Calu3 (cell line): ENCODE measurements around the gene L3MBTL1. TPM values are rescaled to one million over a fixed set of nuclear protein-coding genes. Genes with fewer than 3 reads are reported as not detected.
A peak's percentile ranks its signal among the peaks of the same experiment; 100 is the strongest.

ENCODE experiments used
- BruUV-seq: library from RNA; stranded (reverse); fragments of 400-500 nt; replicated peaks from 2 replicates; lab custom pipeline; 2021; lab: Mats Ljungman, UMichigan
- CTCF ChIA-PET: fragments of 300-600 bp; sonication (Branson Sonifier 250); formaldehyde crosslinking; loops from one replicate; lab custom pipeline; 2022; ENCODE audit warnings: antibody characterized with exemption; lab: Charles Lee
- DNase-seq: peaks from one replicate; pipeline ENCODE4 v3.0.0; 2022
- H3K27ac Mint-ChIP-seq: one replicate; pipeline ENCODE4 v1.8.0; 2022; ENCODE audit warnings: mixed read lengths; ENCODE audit not compliant: unreplicated experiment
- H3K27me3 Mint-ChIP-seq: one replicate; pipeline ENCODE4 v1.8.0; 2022; ENCODE audit warnings: mixed read lengths; ENCODE audit not compliant: unreplicated experiment
- H3K36me3 Mint-ChIP-seq: one replicate; pipeline ENCODE4 v1.8.0; 2022; ENCODE audit warnings: mild to moderate bottlenecking, moderate library complexity, mixed read lengths; ENCODE audit not compliant: insufficient read depth, unreplicated experiment
- H3K4me1 Mint-ChIP-seq: one replicate; pipeline ENCODE4 v1.8.0; 2022; ENCODE audit warnings: mild to moderate bottlenecking, low read depth, mixed read lengths; ENCODE audit not compliant: unreplicated experiment
- H3K4me3 Mint-ChIP-seq: one replicate; pipeline ENCODE4 v1.8.0; 2022; ENCODE audit warnings: mild to moderate bottlenecking, low read depth, moderate library complexity, mixed read lengths; ENCODE audit not compliant: unreplicated experiment
- H3K9me3 Mint-ChIP-seq: one replicate; pipeline ENCODE4 v1.8.0; 2022; ENCODE audit warnings: low read depth, mixed read lengths; ENCODE audit not compliant: unreplicated experiment
- intact Hi-C: fragments of 100-400 bp; cut with micrococcal nuclease; formaldehyde crosslinking; loops from one replicate; pipeline ENCODE4 v1.10.0; 2022; ENCODE audit not compliant: unreplicated experiment
- total RNA-seq: library from RNA; stranded (reverse); gene quantifications from 2 replicates; pipeline ENCODE4 v1.2.3, GENCODE V29; 2022
- TF ChIP-seq, protein P1 (sequence below): fragments of 200-600 bp; IDR thresholded peaks from one replicate; pipeline ENCODE4 v1.8.0; 2022; ENCODE audit warnings: antibody characterized with exemption; ENCODE audit not compliant: unreplicated experiment

The L3MBTL1 gene
- total RNA-seq, 1 experiment from 2014 or later = 42.3 TPM

DNA sequence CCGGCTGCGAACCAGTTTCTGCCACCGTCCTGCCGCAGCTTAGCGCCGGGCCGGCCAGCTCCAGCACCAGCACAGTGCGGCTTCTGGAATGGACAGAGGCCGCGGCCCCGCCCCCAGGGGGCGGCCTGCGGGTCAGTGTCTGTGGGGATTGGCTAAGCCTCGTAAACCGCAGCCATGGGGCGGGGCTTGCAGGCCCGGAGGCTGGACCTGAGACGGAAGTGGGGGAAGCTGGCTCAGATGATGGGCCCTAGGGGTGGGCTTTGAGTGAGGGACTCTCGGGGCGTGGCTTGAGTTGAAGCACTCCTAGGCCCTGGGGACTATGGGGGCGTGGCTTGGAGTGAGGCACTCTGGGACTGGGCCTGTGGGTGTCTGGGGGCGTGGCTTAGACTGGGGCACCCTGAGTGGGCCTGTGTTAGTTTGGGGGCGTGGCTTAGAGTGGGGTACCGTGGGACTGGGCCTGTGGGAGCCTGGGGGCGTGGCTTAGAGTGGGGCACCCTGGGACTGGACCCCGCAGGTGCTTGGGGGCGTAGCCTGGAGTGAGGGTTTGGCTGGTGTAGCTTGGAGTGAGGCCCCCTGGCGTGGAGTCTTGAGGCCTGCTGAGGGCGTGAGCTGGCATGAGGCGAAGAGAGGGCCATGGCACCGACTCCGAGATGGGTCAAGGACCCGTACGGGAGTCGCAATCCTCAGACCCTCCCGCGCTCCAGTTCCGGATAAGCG lies 6.6 kb downstream of the L3MBTL1 start:
- TF ChIP-seq, protein P1, sequence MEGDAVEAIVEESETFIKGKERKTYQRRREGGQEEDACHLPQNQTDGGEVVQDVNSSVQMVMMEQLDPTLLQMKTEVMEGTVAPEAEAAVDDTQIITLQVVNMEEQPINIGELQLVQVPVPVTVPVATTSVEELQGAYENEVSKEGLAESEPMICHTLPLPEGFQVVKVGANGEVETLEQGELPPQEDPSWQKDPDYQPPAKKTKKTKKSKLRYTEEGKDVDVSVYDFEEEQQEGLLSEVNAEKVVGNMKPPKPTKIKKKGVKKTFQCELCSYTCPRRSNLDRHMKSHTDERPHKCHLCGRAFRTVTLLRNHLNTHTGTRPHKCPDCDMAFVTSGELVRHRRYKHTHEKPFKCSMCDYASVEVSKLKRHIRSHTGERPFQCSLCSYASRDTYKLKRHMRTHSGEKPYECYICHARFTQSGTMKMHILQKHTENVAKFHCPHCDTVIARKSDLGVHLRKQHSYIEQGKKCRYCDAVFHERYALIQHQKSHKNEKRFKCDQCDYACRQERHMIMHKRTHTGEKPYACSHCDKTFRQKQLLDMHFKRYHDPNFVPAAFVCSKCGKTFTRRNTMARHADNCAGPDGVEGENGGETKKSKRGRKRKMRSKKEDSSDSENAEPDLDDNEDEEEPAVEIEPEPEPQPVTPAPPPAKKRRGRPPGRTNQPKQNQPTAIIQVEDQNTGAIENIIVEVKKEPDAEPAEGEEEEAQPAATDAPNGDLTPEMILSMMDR = peak; percentile 40
- BruUV-seq = no TSS peak
- H3K4me3 Mint-ChIP-seq = peak overlapping the region; percentile 97
- intact Hi-C loops = loop anchor here (5.0 kb wide), 1 partner anchor 57 kb away; the partner anchor contains the start of gene SRSF6
- peak; percentile 100 for DNase-seq
- H3K36me3 Mint-ChIP-seq = peaks cover 32% of the 10 kb centered on the region
- peak overlapping the region; percentile 89 for H3K27ac Mint-ChIP-seq
- CTCF ChIA-PET = interaction anchor here (0.5 to 2.3 kb wide), 10 partner anchors 11 to 762 kb away, joined by 3 to 11 read pairs (median 4); partner anchors contain the start of genes SGK2 and SRSF6
- no peaks in the 10 kb centered on the region for H3K27me3 Mint-ChIP-seq
- H3K9me3 Mint-ChIP-seq = no peaks in the 10 kb centered on the region
- peaks cover 23% of the 10 kb centered on the region for H3K4me1 Mint-ChIP-seq

DNA sequence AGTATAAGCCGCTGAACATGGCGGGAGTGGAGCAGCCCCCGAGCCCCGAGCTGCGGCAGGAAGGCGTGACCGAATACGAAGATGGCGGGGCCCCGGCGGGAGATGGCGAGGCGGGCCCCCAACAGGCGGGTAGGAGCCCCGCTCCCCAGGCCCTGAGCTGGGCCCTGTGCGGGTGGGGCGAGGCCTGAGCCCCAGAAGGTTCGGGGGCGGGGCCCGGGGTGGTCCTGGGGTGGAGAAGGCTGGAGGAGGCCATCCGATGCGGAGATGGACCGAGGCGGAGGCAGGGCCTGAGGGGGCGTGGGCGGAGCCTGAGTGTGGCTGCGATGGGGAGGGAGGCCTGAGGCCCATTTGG lies 7.1 kb downstream of the L3MBTL1 start:
- H3K9me3 Mint-ChIP-seq = no peaks in the 10 kb centered on the region
- H3K4me3 Mint-ChIP-seq = peak overlapping the region; percentile 97
- peak overlapping the region; percentile 89 for H3K27ac Mint-ChIP-seq
- BruUV-seq = no TSS peak
- no peaks in the 10 kb centered on the region for H3K27me3 Mint-ChIP-seq
- intact Hi-C loops = loop anchor here (5.0 kb wide), 1 partner anchor 57 kb away; the partner anchor contains the start of gene SRSF6
- DNase-seq = peak; percentile 56
- peaks cover 32% of the 10 kb centered on the region for H3K36me3 Mint-ChIP-seq
- CTCF ChIA-PET = interaction anchor here (0.5 to 2.3 kb wide), 9 partner anchors 10 to 761 kb away, joined by 3 to 11 read pairs (median 3); partner anchors contain the start of genes SGK2 and SRSF6
- H3K4me1 Mint-ChIP-seq = peaks cover 23% of the 10 kb centered on the region
- TF ChIP-seq, protein P1 = no peak

DNA sequence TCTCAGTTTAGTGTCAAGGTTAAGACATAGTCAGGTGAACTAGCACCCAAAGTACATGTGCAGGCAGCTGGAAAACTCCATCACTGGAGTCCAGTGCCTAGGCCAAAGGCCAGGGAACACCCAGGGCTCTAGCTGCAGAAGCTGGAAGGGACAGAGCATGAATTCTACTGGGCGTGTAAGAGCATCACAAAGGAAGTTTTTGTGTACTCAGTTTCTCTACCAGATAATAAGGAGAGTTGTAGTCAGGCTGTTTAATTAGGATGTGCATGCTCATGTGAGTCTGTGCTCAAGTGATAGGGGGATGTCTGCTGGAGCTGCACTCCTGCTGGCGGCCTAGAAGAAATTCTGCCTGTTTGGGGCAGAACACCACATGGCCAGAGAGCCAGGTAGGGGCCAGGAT lies 8.1 kb downstream of the L3MBTL1 start:
- CTCF ChIA-PET = interaction anchor here (1.3 to 2.3 kb wide), 3 partner anchors 11 to 67 kb away, joined by 3 to 11 read pairs (median 3); partner anchors contain the start of gene SRSF6
- peak overlapping the region; percentile 97 for H3K4me3 Mint-ChIP-seq

DNA sequence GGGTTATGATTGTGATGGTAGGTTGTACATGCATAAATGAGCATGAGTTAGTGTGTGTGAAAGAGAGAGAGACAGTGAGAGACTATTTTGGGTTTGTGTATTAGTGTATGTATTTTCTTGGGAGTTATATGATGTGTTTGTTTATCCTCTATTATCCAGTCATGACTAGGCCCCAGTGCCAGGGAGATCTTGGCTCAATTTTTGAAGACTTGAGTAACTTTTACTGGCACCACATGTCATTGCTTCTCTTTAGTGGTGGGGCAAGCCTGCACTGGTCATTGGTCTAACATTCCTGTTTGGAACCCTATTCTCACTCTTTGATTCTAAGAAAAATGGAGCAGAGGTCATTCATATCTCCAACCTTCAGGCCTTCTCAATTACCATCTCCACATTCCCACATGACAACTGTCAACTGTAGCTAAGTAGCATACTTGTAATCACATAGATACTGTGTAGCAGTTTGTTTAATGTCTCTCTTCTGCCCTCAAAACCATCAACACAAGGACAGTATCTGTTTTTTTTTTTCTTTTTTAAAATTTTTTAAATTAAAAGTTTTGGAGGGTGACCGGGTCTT lies 8.8 kb downstream of the L3MBTL1 start:
- H3K27ac Mint-ChIP-seq = no peak overlapping the region
- H3K36me3 Mint-ChIP-seq = peaks cover 28% of the 10 kb centered on the region
- CTCF ChIA-PET = interaction anchor here (0.6 to 1.3 kb wide), 3 partner anchors 10 to 68 kb away, joined by 3 read pairs; no protein-coding TSS in a partner anchor
- no peak for DNase-seq
- H3K4me1 Mint-ChIP-seq = peaks cover 23% of the 10 kb centered on the region
- TF ChIP-seq, protein P1 = no peak
- intact Hi-C loops = no loop called here
- H3K27me3 Mint-ChIP-seq = no peaks in the 10 kb centered on the region
- H3K9me3 Mint-ChIP-seq = no peaks in the 10 kb centered on the region
- peak overlapping the region; percentile 97 for H3K4me3 Mint-ChIP-seq
- BruUV-seq = TSS peak; percentile 18

More for the DNA sequence above, 8.1 kb downstream of the L3MBTL1 start:
- no TSS peak for BruUV-seq
- Mint-ChIP-seq H3K9me3 (no peaks in the 10 kb centered on the region), H3K27ac (no peak overlapping the region), H3K27me3 (no peaks in the 10 kb centered on the region), H3K4me1 (peaks cover 23% of the 10 kb centered on the region), H3K36me3 (peaks cover 32% of the 10 kb centered on the region)
- intact Hi-C loops = no loop called here
- TF ChIP-seq, protein P1 = no peak
- no peak for DNase-seq
